HG02571 (cell line): ENCODE measurements around the gene UNC50.
A peak's percentile ranks its signal among the peaks of the same experiment; 100 is the strongest.

ENCODE experiments used
- ATAC-seq: cut with Tn5 transposase; IDR thresholded peaks from one replicate; pipeline ENCODE4 v1.9.1; 2021; ENCODE audit warnings: mild to moderate bottlenecking, moderate library complexity; ENCODE audit not compliant: unreplicated experiment

UNC50 gene

GRCh38 chr2:98608116-98608961 lies at the start of gene UNC50, which contains the start of gene COA5:
UNC50 (plus strand) TSS chr2:98608589; CDS start chr2:98609760, 1,171 bp downstream.
COA5 (minus strand) TSS chr2:98608512; CDS start chr2:98608405, 107 bp downstream.
- peak; percentile 92 for ATAC-seq

- ATAC-seq = no peak
These were observed 49.4 kb upstream of the UNC50 start for GRCh38 chr2:98558852-98559530.

- no peak for ATAC-seq
These were observed 48.8 kb upstream of the UNC50 start for GRCh38 chr2:98559581-98559980.

- no peak for ATAC-seq
These were observed 48.1 kb upstream of the UNC50 start for GRCh38 chr2:98560256-98560771.

GRCh38 chr2:98561018-98561417 lies 47.4 kb upstream of the UNC50 start:
- no peak for ATAC-seq

GRCh38 chr2:98561902-98562695 lies 46.3 kb upstream of the UNC50 start:
- no peak for ATAC-seq

- ATAC-seq = no peak
These were observed 45.0 kb upstream of the UNC50 start for GRCh38 chr2:98563394-98563793.

- ATAC-seq = no peak
These were observed 43.8 kb upstream of the UNC50 start for GRCh38 chr2:98564541-98565132.

GRCh38 chr2:98565286-98565860 lies 43.0 kb upstream of the UNC50 start:
- ATAC-seq = no peak

- no peak for ATAC-seq
These were observed 42.4 kb upstream of the UNC50 start for GRCh38 chr2:98565941-98566340.

GRCh38 chr2:98568161-98568956 lies 40.0 kb upstream of the UNC50 start:
- ATAC-seq = no peak

GRCh38 chr2:98569197-98569793 lies 39.1 kb upstream of the UNC50 start:
- ATAC-seq = peak; percentile 54

GRCh38 chr2:98569915-98570314 lies 38.5 kb upstream of the UNC50 start:
- no peak for ATAC-seq

GRCh38 chr2:98570356-98570755 lies 38.0 kb upstream of the UNC50 start:
- no peak for ATAC-seq

GRCh38 chr2:98571121-98571701 lies 37.2 kb upstream of the UNC50 start:
- no peak for ATAC-seq

GRCh38 chr2:98571796-98572195 lies 36.6 kb upstream of the UNC50 start:
- no peak for ATAC-seq

GRCh38 chr2:98572211-98572610 lies 36.2 kb upstream of the UNC50 start:
- no peak for ATAC-seq

- no peak for ATAC-seq
These were observed 35.7 kb upstream of the UNC50 start for GRCh38 chr2:98572676-98573075.

- ATAC-seq = no peak
These were observed 35.0 kb upstream of the UNC50 start for GRCh38 chr2:98573426-98573825.
